Superior temporal gyrus (tissue), 1 donor: ENCODE data around the gene PPM1D.

Source experiments
- DNase-seq: peaks from one replicate; pipeline ENCODE4 v3.0.0-alpha.2; 2016; ENCODE audit errors: extremely low spot score

The PPM1D gene

DNA sequence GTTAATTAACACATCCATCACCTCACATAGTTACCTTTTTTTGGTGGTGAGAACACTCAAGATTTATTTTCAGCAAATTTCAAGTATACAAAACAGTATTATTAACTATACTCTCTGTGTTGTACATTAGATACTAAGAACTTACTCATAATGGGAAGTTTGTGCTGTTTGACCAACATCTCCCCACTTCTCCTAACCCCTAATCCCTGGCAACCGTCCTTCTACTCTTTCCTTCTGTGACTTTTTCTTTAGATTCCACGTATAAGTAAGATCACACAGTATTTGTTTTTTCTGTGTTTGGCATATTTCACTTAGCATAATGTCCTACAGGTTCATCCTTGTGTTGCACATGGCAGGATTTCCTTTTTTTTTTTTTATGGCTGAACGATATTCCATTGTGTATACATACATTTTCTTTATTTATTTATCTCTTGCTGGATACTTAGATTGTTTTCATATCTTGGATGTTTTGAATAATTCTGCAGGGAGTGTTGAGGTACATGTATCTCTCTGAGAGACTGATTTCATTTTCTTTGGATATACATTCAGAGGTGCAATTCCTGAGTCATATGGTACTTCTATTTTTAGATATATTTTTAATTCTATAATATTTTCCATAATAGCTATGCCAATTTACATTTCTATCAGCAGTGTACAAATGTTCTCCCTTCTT lies 19.0 kb downstream of the PPM1D start:
- DNase-seq: no peak

DNA sequence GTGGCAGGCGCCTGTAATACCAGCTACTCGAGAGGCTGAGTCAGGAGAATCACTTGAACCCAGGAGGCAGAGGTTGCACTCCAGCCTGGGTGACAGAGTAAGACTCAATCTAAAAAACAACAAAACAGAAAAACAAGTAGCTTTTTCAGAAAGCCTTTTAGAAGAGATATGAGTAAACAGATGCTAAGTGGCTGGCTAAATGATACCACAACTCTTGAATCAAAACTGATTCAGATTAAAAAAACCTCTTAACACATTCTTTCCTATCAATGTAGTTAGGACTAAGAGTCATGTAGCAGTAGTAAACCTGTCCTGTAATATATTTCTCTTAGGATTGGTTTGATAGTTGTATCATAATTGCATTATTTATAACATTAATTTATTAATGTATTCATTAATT lies 23.0 kb downstream of the PPM1D start:
- no peak for DNase-seq

DNA sequence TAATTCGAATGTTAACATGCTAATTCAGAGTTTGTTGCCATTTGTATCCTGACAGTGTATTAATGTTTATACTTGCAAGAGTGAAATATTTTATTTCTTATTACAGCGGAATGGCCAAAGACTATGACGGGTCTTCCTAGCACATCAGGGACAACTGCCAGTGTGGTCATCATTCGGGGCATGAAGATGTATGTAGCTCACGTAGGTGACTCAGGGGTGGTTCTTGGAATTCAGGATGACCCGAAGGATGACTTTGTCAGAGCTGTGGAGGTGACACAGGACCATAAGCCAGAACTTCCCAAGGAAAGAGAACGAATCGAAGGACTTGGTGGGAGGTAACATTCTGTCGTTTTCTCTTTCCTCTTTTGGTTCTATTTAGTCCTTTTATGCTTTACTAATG lies 23.4 kb downstream of the PPM1D start:
- no peak for DNase-seq

DNA sequence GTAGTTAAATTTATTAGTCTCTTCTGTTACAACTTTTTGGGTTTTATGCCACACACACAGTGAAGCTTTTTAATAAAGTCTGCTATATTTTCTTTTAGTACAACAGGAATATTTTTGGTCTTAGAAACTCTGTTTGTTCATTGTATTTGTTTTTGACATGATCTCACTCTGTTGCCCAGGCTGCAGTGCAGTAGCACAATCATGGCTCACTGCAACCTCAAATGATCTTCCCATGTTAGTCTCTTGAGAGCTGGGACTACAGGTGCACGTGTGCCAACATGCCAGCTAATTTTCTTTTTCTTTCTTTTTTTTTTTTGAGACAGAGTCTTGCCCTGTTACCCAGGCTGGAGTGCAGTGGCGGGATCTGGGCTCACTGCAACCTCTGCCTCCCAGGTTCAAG lies 27.1 kb downstream of the PPM1D start:
- DNase-seq: no peak

DNA sequence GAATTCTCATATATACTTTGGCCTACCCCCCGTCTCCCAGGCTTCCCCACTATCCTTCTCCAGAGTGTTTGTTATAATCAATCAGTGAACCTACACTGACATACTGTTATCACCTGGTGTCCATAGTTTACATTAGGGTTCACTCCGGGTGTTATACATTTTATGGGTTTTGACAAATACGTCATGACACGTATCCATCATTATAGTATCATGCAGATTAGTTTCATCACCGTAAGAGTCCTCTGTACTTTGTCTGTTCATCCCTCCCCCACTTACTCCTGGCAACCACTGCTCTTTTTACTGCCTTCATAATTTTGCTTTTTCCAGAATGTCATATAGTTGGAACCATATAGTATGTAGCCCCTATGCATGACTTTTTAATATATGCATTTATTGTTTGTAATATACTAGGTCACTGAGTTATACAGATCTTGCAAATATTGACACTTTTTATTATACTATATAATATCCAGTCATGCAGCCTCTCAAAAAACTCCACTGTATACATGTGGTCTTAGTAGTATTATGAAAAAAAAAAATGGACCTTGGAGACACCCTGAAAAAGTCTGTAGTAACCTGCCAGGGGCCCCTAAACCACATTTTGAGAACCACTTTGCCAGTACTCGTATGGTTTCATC lies 28.4 kb downstream of the PPM1D start:
- DNase-seq: no peak

DNA sequence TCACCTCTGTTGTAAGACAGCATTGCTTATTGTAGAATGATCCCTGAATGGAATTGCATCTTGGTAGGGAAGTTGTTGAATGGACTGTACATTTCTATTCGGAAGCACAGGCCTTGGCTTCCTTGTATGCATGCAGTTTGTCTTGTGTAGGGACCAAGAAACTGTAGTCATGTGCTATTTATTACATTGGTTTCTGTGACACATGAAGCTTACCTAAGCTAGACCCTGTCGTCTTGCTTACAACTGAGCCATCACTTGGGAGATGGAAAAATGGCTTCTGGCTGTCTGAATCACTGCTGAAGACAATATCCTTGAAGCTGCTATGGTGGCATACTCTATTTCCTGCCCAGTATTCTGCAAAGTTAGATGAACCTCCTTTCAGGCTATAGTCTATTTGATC lies 29.1 kb downstream of the PPM1D start:
- DNase-seq: no peak

- DNase-seq: peak; percentile 72
Measured at GRCh38 chr17:60630352-60630751, 30.4 kb downstream of the PPM1D start.

DNA sequence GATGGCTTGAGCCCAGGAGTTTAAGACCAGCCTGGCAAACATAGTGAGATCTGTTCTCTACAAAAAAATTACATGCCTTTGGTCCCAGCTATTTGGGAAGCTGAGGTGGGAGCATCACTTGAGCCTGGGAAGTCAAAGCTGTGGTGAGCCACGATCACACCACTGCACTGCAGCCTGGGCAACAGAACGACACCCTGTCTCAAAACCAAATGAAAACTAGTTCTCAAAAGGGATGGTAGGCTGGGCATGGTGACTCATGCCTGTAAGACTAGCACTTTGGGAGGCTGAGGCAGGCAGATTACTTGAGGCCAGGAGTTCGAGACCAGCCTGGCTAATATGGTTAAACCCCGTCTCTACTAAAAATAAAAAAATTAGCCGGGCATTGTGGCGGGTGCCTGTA lies 31.1 kb downstream of the PPM1D start:
- no peak for DNase-seq

GRCh38 chr17:60637683-60638082 lies 37.7 kb downstream of the PPM1D start:
- peak; percentile 10 for DNase-seq

DNA sequence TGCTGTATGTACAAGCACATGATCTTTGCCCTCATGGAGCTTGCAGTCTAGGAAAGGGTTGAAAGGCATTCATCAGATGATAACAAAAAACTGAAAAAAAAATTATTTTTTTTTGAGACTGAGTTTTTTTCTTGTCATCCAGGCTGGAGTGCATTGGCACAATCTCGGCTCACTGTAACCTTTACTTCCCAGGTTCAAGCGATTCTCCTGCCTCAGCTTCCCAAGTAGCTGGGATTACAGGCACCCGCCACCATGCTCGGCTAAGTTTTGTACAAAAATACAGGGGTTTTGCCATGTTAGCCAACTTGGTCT lies 39.0 kb downstream of the PPM1D start:
- no peak for DNase-seq

GRCh38 chr17:60640503-60640902 lies 40.5 kb downstream of the PPM1D start:
- peak; percentile 34 for DNase-seq

- peak; percentile 20 for DNase-seq
Measured at GRCh38 chr17:60641126-60641525, 41.1 kb downstream of the PPM1D start.

GRCh38 chr17:60641810-60642220 lies 41.8 kb downstream of the PPM1D start:
- DNase-seq: peak; percentile 95

DNA sequence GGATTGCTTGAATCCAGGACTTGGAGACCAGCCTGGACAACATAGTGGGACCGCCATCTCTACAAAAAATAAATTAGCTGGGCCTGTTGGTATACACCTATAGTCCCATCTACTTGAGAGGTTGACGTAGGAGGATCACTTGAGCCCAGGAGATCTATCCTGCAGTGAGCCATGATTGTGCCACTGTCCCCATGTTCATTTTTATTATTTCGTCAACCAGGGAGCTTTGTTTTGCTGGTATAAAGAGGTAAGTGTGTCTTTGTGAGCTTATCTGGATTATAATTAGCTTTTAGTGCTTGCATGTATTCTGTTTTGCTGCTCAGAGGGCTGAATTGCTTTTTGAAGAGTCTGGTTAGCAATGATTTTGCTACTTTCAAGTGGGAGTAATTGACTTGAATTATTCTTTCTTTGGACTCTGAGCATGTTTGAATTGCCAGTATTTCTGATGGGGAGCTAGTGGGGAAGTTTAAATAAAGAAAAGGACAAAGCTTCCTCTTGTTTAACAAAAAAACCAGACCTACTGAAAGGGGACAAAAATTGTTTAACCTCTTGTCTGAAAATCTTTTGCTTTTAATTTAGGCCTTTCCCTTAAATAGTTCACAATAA lies 46.0 kb downstream of the PPM1D start:
- DNase-seq: peak; percentile 55

GRCh38 chr17:60646701-60647100 lies 46.7 kb downstream of the PPM1D start:
- DNase-seq: peak; percentile 37

DNA sequence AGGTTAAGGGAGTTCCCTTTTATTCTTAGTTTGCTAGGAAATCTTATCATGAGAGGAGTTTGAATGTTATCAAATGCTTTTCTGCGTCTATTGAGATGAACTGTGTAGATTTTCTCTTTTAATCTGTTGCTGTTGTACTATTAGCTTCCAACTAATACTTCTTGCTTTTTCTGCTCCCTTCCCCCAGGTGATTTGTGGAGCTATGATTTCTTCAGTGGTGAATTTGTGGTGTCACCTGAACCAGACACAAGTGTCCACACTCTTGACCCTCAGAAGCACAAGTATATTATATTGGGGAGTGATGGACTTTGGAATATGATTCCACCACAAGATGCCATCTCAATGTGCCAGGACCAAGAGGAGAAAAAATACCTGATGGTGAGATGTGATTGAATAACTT lies 47.7 kb downstream of the PPM1D start:
- peak; percentile 10 for DNase-seq

DNA sequence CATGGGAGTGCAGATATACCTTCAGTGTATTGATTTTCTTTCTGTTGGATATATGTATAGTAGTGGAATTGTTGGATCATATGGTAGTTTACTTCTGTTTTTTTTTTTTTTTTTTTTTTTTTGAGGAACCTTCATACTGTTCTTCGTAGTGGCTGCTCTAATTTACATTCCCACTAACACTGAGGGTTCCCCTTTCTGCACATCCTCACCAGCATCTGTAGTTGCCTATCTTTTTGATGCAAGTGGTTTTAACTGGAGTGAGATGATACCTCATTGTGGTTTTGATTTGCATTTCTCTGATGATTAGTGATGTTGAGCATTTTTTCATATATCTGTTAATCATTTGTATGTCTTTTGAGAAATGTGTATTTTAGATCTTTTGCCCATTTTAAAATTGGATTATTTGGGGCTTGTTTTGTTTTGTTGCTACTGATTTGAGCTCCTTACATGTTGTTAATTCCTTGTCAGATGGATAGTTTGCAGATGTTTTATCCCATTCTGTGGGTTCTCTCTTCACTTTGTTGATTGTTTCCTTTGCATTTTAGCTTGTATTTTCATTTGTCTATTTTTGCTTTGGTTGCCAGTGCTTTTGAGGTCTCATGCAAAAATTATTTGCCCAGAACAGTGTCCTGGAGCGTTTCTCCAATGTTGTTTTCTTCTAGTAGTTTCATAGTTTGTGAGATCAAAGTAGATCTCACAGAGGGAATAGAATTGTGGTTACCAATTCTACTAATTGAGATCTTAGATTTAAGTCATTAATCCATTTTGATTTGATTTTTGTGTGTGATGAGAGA lies 52.7 kb downstream of the PPM1D start:
- no peak for DNase-seq

DNA sequence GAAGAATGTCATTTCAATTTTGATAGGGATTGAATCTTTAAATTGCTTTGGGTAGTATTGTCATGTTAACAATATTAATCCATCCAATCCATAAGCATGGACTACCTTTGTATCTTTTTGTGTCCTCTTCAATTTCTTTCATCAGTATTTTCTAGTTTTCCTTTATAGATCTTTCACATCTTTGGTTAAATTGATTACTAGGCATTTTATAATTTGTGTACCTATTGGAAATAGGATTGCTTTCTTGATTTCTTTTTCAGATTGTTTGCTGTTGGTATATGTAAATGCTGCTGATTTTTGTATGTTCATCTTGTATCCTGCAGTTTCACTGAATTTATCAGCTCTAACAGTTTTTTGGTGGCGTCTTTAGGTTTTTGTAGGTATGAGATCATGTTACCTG lies 53.6 kb downstream of the PPM1D start:
- DNase-seq: no peak

DNA sequence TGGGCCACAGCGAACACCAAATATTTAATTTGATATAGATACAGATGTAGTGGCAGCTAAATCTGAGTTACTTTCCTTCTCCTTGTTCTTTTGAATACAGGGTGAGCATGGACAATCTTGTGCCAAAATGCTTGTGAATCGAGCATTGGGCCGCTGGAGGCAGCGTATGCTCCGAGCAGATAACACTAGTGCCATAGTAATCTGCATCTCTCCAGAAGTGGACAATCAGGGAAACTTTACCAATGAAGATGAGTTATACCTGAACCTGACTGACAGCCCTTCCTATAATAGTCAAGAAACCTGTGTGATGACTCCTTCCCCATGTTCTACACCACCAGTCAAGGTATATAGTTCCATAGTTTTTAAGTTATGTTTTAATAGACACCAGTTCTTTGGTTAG lies 56.5 kb downstream of the PPM1D start:
- peak; percentile 59 for DNase-seq

DNA sequence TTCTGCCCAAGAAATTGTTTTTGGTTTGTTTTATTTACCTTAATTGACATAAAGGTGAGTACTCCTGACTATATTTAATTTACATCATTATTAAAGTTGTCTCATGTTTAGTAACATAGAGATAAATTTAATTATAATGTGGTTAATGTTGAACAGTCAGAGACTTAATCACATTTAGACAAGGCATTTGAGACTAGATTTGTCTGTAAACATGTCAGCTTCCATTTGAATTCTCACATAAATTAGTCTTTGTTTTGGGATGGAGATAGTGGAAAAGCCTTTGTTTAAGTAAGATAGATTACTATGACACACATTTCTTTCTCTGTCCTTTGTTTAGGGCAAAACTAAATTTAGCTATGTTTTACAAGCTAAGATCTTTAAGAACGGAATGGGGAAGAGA lies 59.2 kb downstream of the PPM1D start:
- DNase-seq: peak; percentile 58

GRCh38 chr17:60661489-60661888 lies 61.5 kb downstream of the PPM1D start:
- DNase-seq: no peak

- peak; percentile 15 for DNase-seq
Measured at GRCh38 chr17:60664022-60664421, 64.0 kb downstream of the PPM1D start.

DNA sequence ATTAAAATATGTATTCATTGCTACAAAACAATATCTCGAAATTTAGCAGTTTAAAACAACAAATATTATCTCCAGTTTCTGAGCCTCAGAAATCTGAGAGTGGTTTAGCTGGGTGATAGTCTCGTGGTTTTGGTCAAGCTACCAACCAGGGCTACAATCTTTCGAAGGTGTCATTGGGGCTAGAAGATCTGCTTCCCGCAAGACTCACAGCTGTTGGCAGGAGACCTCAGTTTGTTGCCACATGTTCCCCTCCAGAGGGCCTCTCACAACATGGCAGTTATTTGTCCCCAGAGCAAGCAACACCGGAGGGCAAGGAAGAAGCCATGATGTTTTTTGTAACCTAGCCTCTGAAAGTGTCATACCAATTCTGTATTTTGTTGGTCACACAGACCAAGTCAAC lies 65.6 kb downstream of the PPM1D start:
- no peak for DNase-seq
